Measurements from ENCODE around the gene KEAP1. TPM values are rescaled to one million over a fixed set of nuclear protein-coding genes. Genes with fewer than 3 reads are reported as not detected.

Gene KEAP1
- total RNA-seq, 2 experiments from 2014 or later: 10.5 to 11.6 TPM

- Histone ChIP-seq H3K4me3 (ENCODE audit: low read length) (no peak overlapping the region), H3K27me3 (ENCODE audit: control insufficient read depth in 1 of 2, insufficient read depth in 2 of 2, low read length in 2 of 2) (peaks cover 11% of the 10 kb centered on the region in 2 experiments), H3K9me3 (ENCODE audit: control insufficient read depth in 1 of 2, insufficient read depth in 1 of 2, low read length in 2 of 2) (no peaks in the 10 kb centered on the region), H3K27ac (ENCODE audit: low read depth in 1 of 2, low read length in 2 of 2) (no peak overlapping the region), H3K4me1 (ENCODE audit: insufficient read depth, low read length) (peaks cover 30% of the 10 kb centered on the region), H3K36me3 (ENCODE audit: insufficient read depth, low read length) (no peaks in the 10 kb centered on the region)
- Mint-ChIP-seq H3K27ac (no peak overlapping the region), H3K36me3 (ENCODE audit: low read depth) (no peaks in the 10 kb centered on the region), H3K4me1 (ENCODE audit: low read depth) (peaks cover 13% of the 10 kb centered on the region), H3K4me3 (no peak overlapping the region), H3K9me3 (no peaks in the 10 kb centered on the region), H3K27me3 (peaks cover 15% of the 10 kb centered on the region)
- peak in 2 of 14 experiments; percentile 44 to 53 for DNase-seq
- intact Hi-C loops (cut with DNase I, micrococcal nuclease): loop anchor here (5.0 to 10.0 kb wide), 2 partner anchors 146 to 189 kb away; partner anchors contain the start of gene ILF3 (in 1 of the 2)
- POLR2A ChIA-PET: no interaction called here
- TF ChIP-seq CTCF (IDR thresholded peaks at IDR 0.05): no peak
- CTCF ChIA-PET: interaction anchor here (0.6 to 1.2 kb wide), 5 partner anchors 11 to 43 kb away, joined by 3 to 4 read pairs (median 3); no protein-coding TSS in a partner anchor
- no peak for ATAC-seq (ENCODE audit: poor library complexity)
Measured at GRCh38 chr19:10508707-10509106, 5.6 kb upstream of the KEAP1 start.

- Histone ChIP-seq H3K9me3 (ENCODE audit: control insufficient read depth in 1 of 2, insufficient read depth in 1 of 2, low read length in 2 of 2) (no peaks in the 10 kb centered on the region), H3K27me3 (ENCODE audit: control insufficient read depth in 1 of 2, insufficient read depth in 2 of 2, low read length in 2 of 2) (peaks cover 4 to 5% of the 10 kb centered on the region in 2 experiments), H3K27ac (ENCODE audit: low read depth in 1 of 2, low read length in 2 of 2) (no peak overlapping the region), H3K4me3 (ENCODE audit: low read length) (no peak overlapping the region), H3K4me1 (ENCODE audit: insufficient read depth, low read length) (peaks cover 34% of the 10 kb centered on the region), H3K36me3 (ENCODE audit: insufficient read depth, low read length) (no peaks in the 10 kb centered on the region)
- Mint-ChIP-seq H3K4me3 (no peak overlapping the region), H3K4me1 (ENCODE audit: low read depth) (peaks cover 12% of the 10 kb centered on the region), H3K27ac (no peak overlapping the region), H3K36me3 (ENCODE audit: low read depth) (no peaks in the 10 kb centered on the region), H3K9me3 (no peaks in the 10 kb centered on the region), H3K27me3 (peaks cover 8% of the 10 kb centered on the region)
- ChIA-PET POLR2A (no interaction called here), CTCF (interaction anchor here (1.0 to 1.1 kb wide), 2 partner anchors 17 to 25 kb away, joined by 3 to 4 read pairs; no protein-coding TSS in a partner anchor)
- TF ChIP-seq CTCF (IDR thresholded peaks at IDR 0.05): no peak
- ATAC-seq (ENCODE audit: poor library complexity): no peak
- DNase-seq: no peak
- intact Hi-C loops (cut with DNase I, micrococcal nuclease): loop anchor here (5.0 to 10.0 kb wide), 2 partner anchors 147 to 189 kb away; partner anchors contain the start of gene ILF3 (in 1 of the 2)
Measured at GRCh38 chr19:10508036-10508435, 4.9 kb upstream of the KEAP1 start.

GRCh38 chr19:10505583-10506229, 2.5 kb upstream of the KEAP1 start:
- Histone ChIP-seq H3K4me3 (ENCODE audit: low read length) (no peak overlapping the region), H3K4me1 (ENCODE audit: insufficient read depth, low read length) (peaks cover 51% of the 10 kb centered on the region), H3K9me3 (ENCODE audit: control insufficient read depth in 1 of 2, insufficient read depth in 1 of 2, low read length in 2 of 2) (no peaks in the 10 kb centered on the region), H3K27ac (ENCODE audit: low read depth in 1 of 2, low read length in 2 of 2) (no peak overlapping the region), H3K36me3 (ENCODE audit: insufficient read depth, low read length) (no peaks in the 10 kb centered on the region), H3K27me3 (ENCODE audit: control insufficient read depth in 1 of 2, insufficient read depth in 2 of 2, low read length in 2 of 2) (no peaks in the 10 kb centered on the region)
- Mint-ChIP-seq H3K4me1 (ENCODE audit: low read depth) (peaks cover 15% of the 10 kb centered on the region), H3K9me3 (no peaks in the 10 kb centered on the region), H3K4me3 (peak overlapping the region; percentile 91), H3K27ac (peak overlapping the region; percentile 50), H3K27me3 (peaks cover 4% of the 10 kb centered on the region), H3K36me3 (ENCODE audit: low read depth) (no peaks in the 10 kb centered on the region)
- intact Hi-C loops (cut with DNase I, micrococcal nuclease): loop anchor here (1.0 to 10.0 kb wide), 4 partner anchors 67 to 192 kb away; partner anchors contain the start of gene ILF3 (in 1 of the 2)
- ChIA-PET CTCF (interaction anchor here (0.6 to 1.3 kb wide), 12 partner anchors 16 to 139 kb away, joined by 3 to 6 read pairs (median 4); no protein-coding TSS in a partner anchor), POLR2A (interaction anchor here (0.7 to 1.1 kb wide), 2 partner anchors 45 to 62 kb away, joined by 4 to 6 read pairs; partner anchors contain the start of gene CDKN2D)
- peak; percentile 78 for TF ChIP-seq CTCF (IDR thresholded peaks at IDR 0.05)
- DNase-seq (peak; percentile 71 to 89 (median 80)), ATAC-seq (ENCODE audit: poor library complexity) (peak; percentile 60)
